Spleen (tissue), 7 donors: ENCODE measurements around the gene FAM20C.

ENCODE experiments used
- POLR2A ChIP-seq, 3 donors: fragments of 450-650 bp; IDR thresholded peaks; one replicate each; pipeline ENCODE4 v1.5.1; 2017; ENCODE audit warnings: antibody characterized with exemption in 3 of 3, mild to moderate bottlenecking in 1 of 3
- POLR2AphosphoS5 ChIP-seq, 3 donors: sonication (generic); formaldehyde crosslinking; IDR thresholded peaks; one replicate each; pipeline ENCODE4 v1.5.1; 2017; ENCODE audit warnings: antibody characterized with exemption in 3 of 3
- TF ChIP-seq, protein P1 (sequence below), 11 experiments: fragments of 200-600 bp in 7 of 11; fragments of 450-650 bp in 4 of 11; sonication (generic) in 4 of 11; IDR thresholded peaks in 8 of 11; conservative IDR thresholded peaks in 3 of 11; 1 replicate in 7 of 11; 2 replicates in 4 of 11; pipeline versions ENCODE4 v1.4.0 to v1.8.0; 2016 to 2021; ENCODE audit warnings: antibody characterized with exemption in 11 of 11, inconsistent platforms in 4 of 11, mild to moderate bottlenecking in 1 of 11
- donor health status: DM: no; HTN: no; CAD: no; lungs with moderate emphysema.
- donor health status: DM: no; HTN: no; CAD: no.
- donor health status: DM: no; HTN: no; CAD: no.

DNA sequence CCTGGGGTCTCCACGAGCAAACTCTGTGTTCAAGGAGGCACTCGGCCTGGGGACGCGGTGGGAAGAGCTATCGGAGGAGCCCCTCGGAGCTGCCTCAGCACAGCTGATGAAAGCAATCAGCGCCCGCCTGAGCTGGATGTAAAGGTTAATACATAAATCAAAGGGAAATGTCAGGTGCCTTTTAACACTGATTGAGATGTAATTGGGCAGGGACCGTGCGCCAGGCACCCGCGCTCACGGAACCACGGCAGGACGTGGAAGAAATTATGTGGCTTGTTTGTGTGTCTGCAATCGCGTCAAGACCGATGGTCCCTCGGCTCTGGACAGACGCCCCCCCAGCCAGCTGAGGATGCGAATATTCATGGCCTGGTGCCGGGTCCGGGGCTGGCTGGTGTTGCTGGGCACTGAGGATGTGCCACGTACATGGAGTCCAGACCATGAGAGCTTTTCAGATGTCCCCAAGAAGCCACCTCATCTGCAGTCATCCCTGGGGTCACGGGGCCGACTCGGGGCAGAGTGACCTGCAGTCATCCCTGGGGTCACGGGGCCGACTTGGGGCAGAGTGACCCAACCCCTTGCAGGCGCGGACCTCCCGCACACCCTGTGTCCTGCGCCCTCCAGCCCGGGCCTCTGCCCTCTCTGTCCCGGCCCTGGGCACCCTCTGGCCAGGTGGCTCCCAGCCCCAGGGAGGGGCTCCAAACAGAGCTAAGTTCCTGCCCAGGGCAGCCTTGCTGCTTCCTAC lies 113.2 kb downstream of the FAM20C start:
- TF ChIP-seq, protein P1, sequence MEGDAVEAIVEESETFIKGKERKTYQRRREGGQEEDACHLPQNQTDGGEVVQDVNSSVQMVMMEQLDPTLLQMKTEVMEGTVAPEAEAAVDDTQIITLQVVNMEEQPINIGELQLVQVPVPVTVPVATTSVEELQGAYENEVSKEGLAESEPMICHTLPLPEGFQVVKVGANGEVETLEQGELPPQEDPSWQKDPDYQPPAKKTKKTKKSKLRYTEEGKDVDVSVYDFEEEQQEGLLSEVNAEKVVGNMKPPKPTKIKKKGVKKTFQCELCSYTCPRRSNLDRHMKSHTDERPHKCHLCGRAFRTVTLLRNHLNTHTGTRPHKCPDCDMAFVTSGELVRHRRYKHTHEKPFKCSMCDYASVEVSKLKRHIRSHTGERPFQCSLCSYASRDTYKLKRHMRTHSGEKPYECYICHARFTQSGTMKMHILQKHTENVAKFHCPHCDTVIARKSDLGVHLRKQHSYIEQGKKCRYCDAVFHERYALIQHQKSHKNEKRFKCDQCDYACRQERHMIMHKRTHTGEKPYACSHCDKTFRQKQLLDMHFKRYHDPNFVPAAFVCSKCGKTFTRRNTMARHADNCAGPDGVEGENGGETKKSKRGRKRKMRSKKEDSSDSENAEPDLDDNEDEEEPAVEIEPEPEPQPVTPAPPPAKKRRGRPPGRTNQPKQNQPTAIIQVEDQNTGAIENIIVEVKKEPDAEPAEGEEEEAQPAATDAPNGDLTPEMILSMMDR (IDR thresholded peaks at IDR 0.05 in 8 of 11, conservative IDR thresholded peaks at IDR 0.05 in 3 of 11) = no peak
- TF ChIP-seq POLR2A (IDR thresholded peaks at IDR 0.05) (no peak), POLR2AphosphoS5 (IDR thresholded peaks at IDR 0.05) (no peak)
